Spinal cord (tissue), 10 donors: Measurements from ENCODE around the gene TNIK. TPM values are rescaled to one million over a fixed set of nuclear protein-coding genes. Genes with fewer than 3 reads are reported as not detected.
"Not testable (repeated sequence)": the region's sequence is repeated elsewhere in the genome, so short reads cannot be mapped to it uniquely, and the experiment has no call there.

Experiments
- DNase-seq, 6 donors: peaks; one replicate each; pipeline versions ENCODE4 v3.0.0 to v3.0.0-alpha.2; 2013 to 2015; ENCODE audit warnings: low spot score in 6 of 6, low read depth in 4 of 6
- H3K27ac ChIP-seq: one replicate; pipeline ENCODE4 v1.5.1; 2013; ENCODE audit warnings: low read depth, low read length, control low read depth
- H3K27me3 ChIP-seq: one replicate; pipeline ENCODE4 v1.6.1; 2013; ENCODE audit warnings: low read length; ENCODE audit not compliant: control insufficient read depth, insufficient read depth
- H3K36me3 ChIP-seq: one replicate; pipeline ENCODE4 v1.6.1; 2013; ENCODE audit warnings: low read length; ENCODE audit not compliant: control insufficient read depth, insufficient read depth
- H3K4me1 ChIP-seq: one replicate; pipeline ENCODE4 v1.6.1; 2013; ENCODE audit warnings: low read length; ENCODE audit not compliant: control insufficient read depth, insufficient read depth
- H3K4me3 ChIP-seq: one replicate; pipeline ENCODE4 v1.5.1; 2013; ENCODE audit warnings: low read depth, low read length, control low read depth
- H3K9me3 ChIP-seq: one replicate; pipeline ENCODE4 v1.6.1; 2013; ENCODE audit warnings: low read length; ENCODE audit not compliant: control insufficient read depth, insufficient read depth
- WGBS: methylation state at CpG from one replicate; pipeline ENCODE4 v1.1.5; 2013; ENCODE audit warnings: missing lambda C conversion rate; ENCODE audit not compliant: insufficient coverage; 5-methylcytosine and 5-hydroxymethylcytosine counted together
- polyA plus RNA-seq, 2 donors: library from polyadenylated mRNA; unstranded; fragments of 120-200 nt; gene quantifications; one replicate each; pipeline ENCODE4 v1.2.1, GENCODE V29; 2013; ENCODE audit not compliant: insufficient read length in 2 of 2
- total RNA-seq, 2 donors: library from RNA; depleted of rRNA in 1 of 2; stranded (reverse); fragments of 120-200 nt in 1 of 2; fragments of >200 nt in 1 of 2; gene quantifications; one replicate each; pipeline versions ENCODE4 v1.2.3 to v1.2.4, GENCODE V29; 2013 to 2014
- donor health status: healthy.

TNIK gene
- total and polyA plus RNA-seq, 4 donors: 38.3 to 105 (median 88.5) TPM

DNA sequence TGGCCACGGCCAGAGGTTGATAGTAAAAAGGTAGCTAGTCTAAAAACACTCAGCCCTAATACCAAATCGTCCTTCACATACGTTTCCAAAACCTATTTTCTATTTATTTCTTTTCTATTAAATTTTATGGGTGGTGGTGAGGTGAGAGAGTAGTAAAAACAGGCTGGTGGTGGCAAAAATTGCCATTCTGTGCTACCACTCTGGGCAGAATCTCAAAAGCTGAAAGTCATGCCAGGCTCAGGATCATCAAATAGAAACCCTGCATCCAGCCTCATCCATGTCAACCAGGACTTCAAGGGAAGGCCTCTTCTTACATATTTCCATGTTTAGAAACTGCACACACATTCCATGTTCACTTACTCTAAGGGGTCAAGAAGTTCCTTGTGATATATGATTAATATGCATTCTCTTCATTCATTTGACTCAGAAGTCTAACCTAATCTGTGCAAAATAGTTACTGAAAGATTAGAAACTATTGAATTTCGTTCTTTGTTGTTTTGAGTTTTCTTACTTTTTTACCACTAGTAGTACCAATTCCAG, 153.1 kb downstream of the TNIK start:
- peaks cover 3% of the 10 kb centered on the region for H3K4me1 ChIP-seq
- H3K36me3 ChIP-seq: no peaks in the 10 kb centered on the region
- H3K27me3 ChIP-seq: no peaks in the 10 kb centered on the region
- H3K27ac ChIP-seq: peak overlapping the region; percentile 72
- no CpG with 5 or more reads among the region's 4 CpGs for WGBS
- DNase-seq: peak in 1 of 6 donors; percentile 69
- H3K9me3 ChIP-seq: no peaks in the 10 kb centered on the region
- H3K4me3 ChIP-seq: no peak overlapping the region

DNA sequence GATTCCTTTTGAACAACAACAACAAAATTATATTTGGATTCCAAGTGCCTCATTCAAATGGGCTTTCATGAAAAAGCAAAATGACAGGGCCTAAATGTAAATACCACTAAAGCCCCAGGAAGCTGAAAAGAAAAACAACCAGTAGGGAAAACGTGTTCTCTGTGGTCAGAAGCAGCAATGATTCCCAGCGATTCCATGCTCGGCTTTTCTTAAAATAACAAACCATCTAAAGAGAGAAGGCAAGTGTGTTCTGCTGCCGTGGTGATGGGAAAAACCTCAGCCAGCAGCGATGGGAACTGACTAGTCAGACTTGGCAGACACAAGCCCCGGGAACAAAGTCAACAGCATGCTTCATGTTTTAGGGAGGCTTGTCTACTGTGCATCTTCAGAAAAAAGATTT, 153.6 kb downstream of the TNIK start:
- H3K36me3 ChIP-seq: no peaks in the 10 kb centered on the region
- WGBS: 0% methylated on average over 2 of the region's 6 CpGs
- H3K9me3 ChIP-seq: no peaks in the 10 kb centered on the region
- H3K27ac ChIP-seq: peak overlapping the region; percentile 72
- DNase-seq: peak in 5 of 6 donors; percentile 61 to 95 (median 76)
- H3K4me1 ChIP-seq: peaks cover under 1% of the 10 kb centered on the region
- H3K27me3 ChIP-seq: no peaks in the 10 kb centered on the region
- no peak overlapping the region for H3K4me3 ChIP-seq

DNA sequence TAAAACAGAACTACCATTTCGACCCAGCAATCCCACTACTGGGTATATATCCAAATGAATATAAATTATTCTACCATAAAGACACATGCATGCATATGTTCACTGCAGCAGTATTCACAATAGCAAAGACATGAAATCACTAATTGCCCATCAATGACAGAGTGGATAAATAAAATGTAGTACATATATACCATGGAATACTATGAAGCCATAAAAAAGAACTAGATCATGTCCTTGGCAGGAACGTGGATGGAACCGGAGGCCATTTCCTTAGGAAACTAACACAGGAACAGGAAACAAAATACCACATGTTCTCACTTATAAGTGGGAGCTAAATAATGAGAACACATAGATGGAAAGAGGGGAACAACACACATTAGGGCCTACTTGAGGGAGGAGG, 154.4 kb downstream of the TNIK start:
- not testable (repeated sequence) for H3K36me3 ChIP-seq, H3K9me3 ChIP-seq, H3K4me1 ChIP-seq, H3K4me3 ChIP-seq, H3K27me3 ChIP-seq, DNase-seq
- WGBS: no CpG with 5 or more reads among the region's 3 CpGs
- H3K27ac ChIP-seq: peak overlapping the region; percentile 72

DNA sequence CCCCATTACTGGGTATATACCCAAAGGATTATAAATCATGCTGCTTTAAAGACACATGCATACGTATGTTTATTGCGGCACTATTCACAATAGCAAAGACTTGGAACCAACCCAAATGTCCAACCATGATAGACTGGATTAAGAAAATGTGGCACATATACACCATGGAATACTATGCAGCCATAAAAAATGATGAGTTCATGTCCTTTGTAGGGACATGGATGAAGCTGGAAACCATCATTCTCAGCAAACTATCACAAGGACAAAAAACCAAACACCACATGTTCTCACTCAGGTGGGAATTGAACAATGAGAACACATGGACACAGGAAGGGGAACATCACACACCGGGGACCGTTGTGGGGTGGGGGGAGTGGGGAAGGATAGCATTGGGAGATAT, 155.7 kb downstream of the TNIK start:
- H3K27me3 ChIP-seq, H3K4me1 ChIP-seq, H3K4me3 ChIP-seq, H3K27ac ChIP-seq, H3K9me3 ChIP-seq, H3K36me3 ChIP-seq, DNase-seq: not testable (repeated sequence)
- no CpG with 5 or more reads among the region's 4 CpGs for WGBS

DNA sequence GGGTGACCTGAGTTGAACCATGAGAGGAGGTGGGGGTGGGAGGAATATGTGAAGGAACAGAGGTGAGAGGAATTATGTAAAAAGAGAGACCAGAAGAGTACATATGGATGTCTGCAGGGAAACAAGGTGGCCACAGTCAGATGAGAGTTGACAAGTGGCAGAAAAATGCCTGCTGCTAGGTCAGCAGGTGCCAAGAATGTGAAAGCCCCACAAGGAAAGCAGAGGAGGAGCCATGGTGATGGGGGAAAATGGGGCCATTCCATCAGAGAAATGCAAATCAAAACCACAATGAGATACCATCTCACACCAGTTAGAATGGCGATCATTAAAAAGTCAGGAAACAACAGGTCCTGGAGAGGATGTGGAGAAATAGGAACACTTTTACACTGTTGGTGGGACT, 156.2 kb downstream of the TNIK start:
- WGBS: no CpG with 5 or more reads among the region's 1 CpG
- H3K4me3 ChIP-seq, H3K27ac ChIP-seq, DNase-seq, H3K36me3 ChIP-seq, H3K4me1 ChIP-seq, H3K27me3 ChIP-seq, H3K9me3 ChIP-seq: not testable (repeated sequence)

DNA sequence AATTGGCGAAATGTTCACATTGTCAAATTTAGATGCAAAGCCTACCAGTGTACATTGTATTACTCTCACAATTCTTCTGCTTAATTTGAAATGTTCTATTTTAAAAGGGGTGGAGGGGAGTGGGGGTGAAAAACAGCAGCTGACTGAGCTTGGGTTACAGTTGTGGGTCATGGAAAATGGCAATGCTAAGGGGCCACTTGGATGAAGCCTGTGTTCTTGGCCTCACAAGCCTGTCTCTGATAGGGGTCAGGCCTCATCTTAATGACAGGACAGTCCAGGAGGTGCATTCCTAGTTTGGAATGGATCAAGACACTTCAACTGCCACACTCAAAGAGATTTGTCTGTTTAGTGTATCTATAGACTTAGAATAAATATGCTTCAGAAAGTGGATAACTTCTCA, 158.2 kb downstream of the TNIK start:
- Histone ChIP-seq H3K27ac (no peak overlapping the region), H3K4me3 (no peak overlapping the region), H3K27me3 (no peaks in the 10 kb centered on the region), H3K4me1 (no peaks in the 10 kb centered on the region), H3K36me3 (no peaks in the 10 kb centered on the region), H3K9me3 (no peaks in the 10 kb centered on the region)
- no peak for DNase-seq
- no CpG with 5 or more reads among the region's 1 CpG for WGBS

DNA sequence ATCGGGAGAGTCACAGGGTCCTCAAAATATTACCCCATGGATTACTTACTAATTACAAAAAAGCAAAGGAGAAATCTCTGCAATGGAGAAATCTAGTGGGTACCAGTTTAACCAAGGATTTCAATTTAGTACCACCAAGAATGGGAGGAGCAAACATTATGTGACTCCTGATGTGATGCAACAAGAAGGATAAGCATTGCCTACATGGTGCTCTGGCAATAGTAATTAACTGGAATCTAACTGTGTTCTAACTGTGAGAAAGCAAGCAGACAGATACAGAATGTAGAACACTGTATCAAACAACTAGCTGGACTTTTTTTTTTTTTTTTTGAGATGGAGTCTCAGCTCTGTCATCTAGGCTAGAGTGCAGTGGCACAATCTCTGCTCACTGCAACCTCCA, 159.2 kb downstream of the TNIK start:
- Histone ChIP-seq H3K27me3 (no peaks in the 10 kb centered on the region), H3K9me3 (no peaks in the 10 kb centered on the region), H3K27ac (no peak overlapping the region), H3K36me3 (no peaks in the 10 kb centered on the region), H3K4me1 (no peaks in the 10 kb centered on the region), H3K4me3 (no peak overlapping the region)
- no peak for DNase-seq
- WGBS: no CpG with 5 or more reads among the region's 1 CpG

DNA sequence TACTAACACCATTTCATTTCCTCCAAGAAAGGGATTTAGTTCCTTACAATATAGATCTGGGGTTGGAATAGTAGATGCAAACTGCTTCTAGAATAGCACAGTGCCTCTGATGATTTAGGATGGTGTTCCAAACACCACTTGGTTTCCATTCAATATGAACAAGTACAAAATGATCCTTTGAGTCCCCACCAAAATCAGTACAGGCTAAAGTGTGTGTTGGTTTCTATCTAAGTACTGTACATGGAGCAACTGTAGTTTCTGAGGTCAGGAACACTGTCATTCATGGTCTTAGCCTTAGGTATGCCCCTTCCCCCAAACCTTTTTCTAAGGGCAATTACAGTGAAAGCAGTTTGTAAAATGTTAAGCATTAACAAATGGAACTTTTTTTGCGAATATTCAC, 162.3 kb downstream of the TNIK start:
- Histone ChIP-seq H3K4me3 (no peak overlapping the region), H3K4me1 (peaks cover 7% of the 10 kb centered on the region), H3K9me3 (no peaks in the 10 kb centered on the region), H3K27ac (no peak overlapping the region), H3K27me3 (no peaks in the 10 kb centered on the region), H3K36me3 (no peaks in the 10 kb centered on the region)
- no peak for DNase-seq
- WGBS: no CpG with 5 or more reads among the region's 1 CpG

DNA sequence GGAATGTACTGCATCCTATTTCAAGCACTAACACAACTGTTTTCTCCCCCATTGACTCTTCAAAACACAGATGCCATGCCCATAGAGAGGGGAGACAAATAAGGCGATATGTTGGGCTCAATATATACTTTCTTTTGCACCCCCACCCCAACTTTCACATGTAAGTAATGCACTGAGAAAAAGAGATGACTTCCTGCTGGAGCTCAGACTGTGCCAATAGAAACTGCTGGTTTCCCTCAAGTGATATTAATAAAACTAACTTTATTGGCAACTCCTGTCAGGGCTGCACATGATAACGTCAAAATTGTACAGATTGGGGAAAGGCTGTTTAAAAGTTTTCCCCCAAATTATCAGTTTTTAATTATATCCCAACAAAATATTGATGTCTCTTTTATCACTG, 163.0 kb downstream of the TNIK start:
- Histone ChIP-seq H3K4me3 (no peak overlapping the region), H3K9me3 (no peaks in the 10 kb centered on the region), H3K4me1 (peaks cover 7% of the 10 kb centered on the region), H3K27ac (no peak overlapping the region), H3K27me3 (no peaks in the 10 kb centered on the region), H3K36me3 (no peaks in the 10 kb centered on the region)
- no peak for DNase-seq
- no CpG with 5 or more reads among the region's 2 CpGs for WGBS

DNA sequence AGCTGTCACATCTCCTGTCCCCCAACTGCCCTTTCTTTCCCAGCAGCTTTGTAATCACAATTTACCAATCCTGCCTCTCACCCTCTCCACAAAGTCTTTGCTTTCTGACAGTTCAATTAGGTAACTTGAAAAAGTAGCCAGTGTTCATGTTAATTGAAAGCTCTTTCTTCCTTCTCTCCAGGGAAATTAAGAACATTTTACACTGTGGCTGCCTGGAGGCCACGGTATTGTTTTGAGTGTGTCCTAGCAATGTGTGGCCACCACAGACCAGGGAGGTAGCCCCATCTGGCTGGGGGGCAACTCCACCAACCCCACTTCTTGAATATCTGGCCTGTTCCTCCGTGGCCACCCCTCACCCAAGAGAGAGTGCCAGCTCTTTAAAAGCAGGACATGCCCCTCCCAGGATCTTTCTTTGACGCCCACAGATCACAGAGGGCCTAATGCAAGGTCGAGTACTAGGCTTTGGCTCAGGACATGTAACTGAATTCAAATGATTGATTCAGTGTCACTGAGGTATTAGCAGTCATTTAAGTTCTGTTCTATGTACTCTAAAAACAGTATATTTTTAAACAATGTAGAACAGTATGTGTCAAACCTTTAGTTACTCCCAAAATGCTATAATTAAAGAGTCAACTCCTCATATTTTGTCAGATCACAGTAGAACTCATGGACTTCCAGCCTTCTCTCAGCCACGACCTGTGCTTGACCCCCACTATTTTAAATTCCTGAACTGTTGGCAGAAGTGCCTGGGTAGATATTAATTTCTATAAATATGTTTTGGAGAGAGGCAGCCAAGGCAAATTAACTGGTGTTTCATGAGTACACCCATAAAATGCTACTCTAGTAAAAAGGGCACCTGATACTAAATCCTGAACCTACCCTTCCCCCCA, 164.5 kb downstream of the TNIK start:
- peak in 1 of 6 donors; percentile 56 for DNase-seq
- WGBS: no CpG with 5 or more reads among the region's 5 CpGs
- no peaks in the 10 kb centered on the region for H3K9me3 ChIP-seq

More for the DNA sequence above, 164.5 kb downstream of the TNIK start:
- Histone ChIP-seq H3K4me1 (peaks cover 7% of the 10 kb centered on the region), H3K36me3 (no peaks in the 10 kb centered on the region), H3K4me3 (no peak overlapping the region), H3K27me3 (no peaks in the 10 kb centered on the region), H3K27ac (peak overlapping the region; percentile 29)
